Psoas muscle (tissue), 8 donors: ENCODE measurements around the gene DBN1. TPM values are rescaled to one million over a fixed set of nuclear protein-coding genes. Genes with fewer than 3 reads are reported as not detected.

Experiments
- ATAC-seq, 4 donors: fragments of 200-7000 bp; cut with Tn5 transposase; one replicate each; pipeline ENCODE4 v1.9.1; 2020; ENCODE audit warnings: moderate library complexity in 3 of 4, mild to moderate bottlenecking in 2 of 4
- DNase-seq, 2 donors: peaks; one replicate each; pipeline ENCODE4 v3.0.0-alpha.2; 2020
- H3K27ac ChIP-seq: fragments of 200-600 bp; one replicate; pipeline ENCODE4 v1.8.0; 2022
- H3K27me3 ChIP-seq, 3 donors: fragments of 200-600 bp in 1 of 3; one replicate each; pipeline versions ENCODE4 v1.6.1 to v1.8.0; 2013 to 2022; ENCODE audit warnings: low read length in 2 of 3, mild to moderate bottlenecking in 2 of 3, moderate library complexity in 1 of 3; ENCODE audit not compliant: insufficient read depth in 3 of 3
- H3K36me3 ChIP-seq, 2 donors: fragments of 200-600 bp in 1 of 2; one replicate each; pipeline versions ENCODE4 v1.6.1 to v1.8.0; 2013 to 2022; ENCODE audit warnings: low read depth in 1 of 2, mild to moderate bottlenecking in 1 of 2, moderate library complexity in 1 of 2; ENCODE audit not compliant: insufficient read depth in 1 of 2
- H3K4me1 ChIP-seq: fragments of 200-600 bp; one replicate; pipeline ENCODE4 v1.8.0; 2022
- H3K4me3 ChIP-seq: fragments of 200-600 bp; one replicate; pipeline ENCODE4 v1.8.0; 2022; ENCODE audit warnings: mild to moderate bottlenecking
- H3K9me3 ChIP-seq: fragments of 200-600 bp; one replicate; pipeline ENCODE4 v1.8.0; 2022
- WGBS, 3 donors: extraction: QIAGEN DNeasy Blood & Tissue Kit; methylation state at CpG; one replicate each; pipeline versions ENCODE4 v1.1.6 to v1.1.7; 2013; 5-methylcytosine and 5-hydroxymethylcytosine counted together
- intact Hi-C, 2 donors: fragments of 100-400 bp; cut with DNase I; formaldehyde crosslinking; loops; one replicate each; pipeline versions ENCODE4 v1.11.0 to v1.14.2; 2022
- polyA plus RNA-seq, 3 donors: library from polyadenylated mRNA; stranded (reverse); fragments of 200-250 nt; gene quantifications; one replicate each; pipeline ENCODE4 v1.2.3, GENCODE V29; 2013
- total RNA-seq, 4 donors: library from RNA; stranded (reverse); fragmentation: NEBNext Ultra II Directional in 2 of 4; extraction: Animal tissue kit (Norgen Biotek cat#: 25700) in 2 of 4; gene quantifications; one replicate each; pipeline versions ENCODE4 v1.2.1 to v1.2.4, GENCODE V29; 2021 to 2023
- TF ChIP-seq, protein P1 (sequence below): fragments of 200-600 bp; IDR thresholded peaks from one replicate; pipeline ENCODE4 v1.8.0; 2022; ENCODE audit warnings: antibody characterized with exemption
- donor health status: healthy with polysubstance abuse.
- donor health status: DM: no; HTN: no; CAD: no; lungs with moderate emphysema.
- donor health status: Bipolar disorder and iron deficiency.
- donor health status: healthy.
- donor health status: DM: yes; HTN: yes; CAD: no.
- donor health status: DM: no; HTN: no; CAD: no.
- donor health status: DM: no; HTN: no; CAD: no.
- donor health status: DM: yes; HTN: yes; CAD: no.

The DBN1 gene
- total and polyA plus RNA-seq, 7 donors, result 8.1 to 28.4 (median 20.8) TPM

DNA sequence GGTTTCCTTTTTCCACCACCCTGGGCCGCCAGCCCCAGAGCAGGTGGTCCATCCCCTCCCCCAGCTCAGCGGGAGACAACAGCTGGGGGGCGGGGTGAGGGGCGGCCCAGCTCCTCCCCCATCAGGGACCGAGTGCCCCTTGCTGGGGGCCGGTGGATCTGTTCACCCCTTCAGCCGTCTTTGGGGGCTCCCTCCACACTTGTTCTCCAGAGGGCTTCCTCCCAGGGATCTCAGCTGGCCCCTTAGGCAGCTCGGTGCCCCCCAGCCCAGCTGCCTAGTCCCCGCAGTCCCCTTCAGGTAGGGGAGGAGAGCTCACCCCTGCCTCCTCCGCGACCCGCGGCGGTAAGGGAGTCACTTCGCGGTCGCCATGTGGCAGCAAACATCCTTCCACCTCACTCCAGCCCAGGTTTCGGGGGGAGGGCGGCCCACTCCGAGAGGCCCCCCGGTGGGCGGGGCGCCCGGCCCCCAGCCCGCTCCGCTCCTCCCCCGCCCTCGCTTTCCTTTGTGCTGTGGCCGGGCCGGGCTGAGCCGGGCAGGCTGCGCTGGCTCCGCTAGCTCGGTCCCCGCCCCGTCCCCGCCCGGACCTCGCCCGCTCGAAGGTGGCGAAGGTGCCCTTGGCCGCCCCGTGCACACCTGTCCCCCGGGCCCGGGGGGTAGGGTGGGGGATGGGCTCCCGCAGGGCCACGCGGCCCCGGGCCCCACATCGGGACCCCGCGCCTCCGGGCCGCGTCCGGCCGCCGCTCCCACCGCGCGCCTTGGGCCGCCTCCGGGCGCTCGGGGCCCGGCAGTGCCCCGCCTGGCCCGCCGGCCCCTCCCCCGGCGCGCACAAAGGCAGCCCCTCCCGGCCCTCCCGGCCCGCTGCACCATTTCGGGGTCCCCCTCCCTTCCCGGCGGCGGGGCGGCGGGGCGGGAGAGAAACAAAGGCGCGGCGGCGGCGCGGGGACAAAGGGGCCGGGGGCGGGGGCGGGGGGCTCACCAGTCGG is 683 bp downstream of the DBN1 start:
- Histone ChIP-seq H3K9me3 (no peaks in the 10 kb centered on the region), H3K36me3 (no peaks in the 10 kb centered on the region), H3K4me3 (peak overlapping the region; percentile 76), H3K27me3 (no peaks in the 10 kb centered on the region), H3K4me1 (peaks cover 8% of the 10 kb centered on the region), H3K27ac (peak overlapping the region; percentile 55)
- ATAC-seq (peak; percentile 4 to 24 (median 20)), DNase-seq (peak in 1 of 2 donors; percentile 50)
- intact Hi-C loops, result no loop called here
- WGBS, 3 donors, result 2 to 12% (median 3%) methylated on average over 22 to 93 of the region's 93 CpGs
- TF ChIP-seq, protein P1, sequence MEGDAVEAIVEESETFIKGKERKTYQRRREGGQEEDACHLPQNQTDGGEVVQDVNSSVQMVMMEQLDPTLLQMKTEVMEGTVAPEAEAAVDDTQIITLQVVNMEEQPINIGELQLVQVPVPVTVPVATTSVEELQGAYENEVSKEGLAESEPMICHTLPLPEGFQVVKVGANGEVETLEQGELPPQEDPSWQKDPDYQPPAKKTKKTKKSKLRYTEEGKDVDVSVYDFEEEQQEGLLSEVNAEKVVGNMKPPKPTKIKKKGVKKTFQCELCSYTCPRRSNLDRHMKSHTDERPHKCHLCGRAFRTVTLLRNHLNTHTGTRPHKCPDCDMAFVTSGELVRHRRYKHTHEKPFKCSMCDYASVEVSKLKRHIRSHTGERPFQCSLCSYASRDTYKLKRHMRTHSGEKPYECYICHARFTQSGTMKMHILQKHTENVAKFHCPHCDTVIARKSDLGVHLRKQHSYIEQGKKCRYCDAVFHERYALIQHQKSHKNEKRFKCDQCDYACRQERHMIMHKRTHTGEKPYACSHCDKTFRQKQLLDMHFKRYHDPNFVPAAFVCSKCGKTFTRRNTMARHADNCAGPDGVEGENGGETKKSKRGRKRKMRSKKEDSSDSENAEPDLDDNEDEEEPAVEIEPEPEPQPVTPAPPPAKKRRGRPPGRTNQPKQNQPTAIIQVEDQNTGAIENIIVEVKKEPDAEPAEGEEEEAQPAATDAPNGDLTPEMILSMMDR, result no peak

DNA sequence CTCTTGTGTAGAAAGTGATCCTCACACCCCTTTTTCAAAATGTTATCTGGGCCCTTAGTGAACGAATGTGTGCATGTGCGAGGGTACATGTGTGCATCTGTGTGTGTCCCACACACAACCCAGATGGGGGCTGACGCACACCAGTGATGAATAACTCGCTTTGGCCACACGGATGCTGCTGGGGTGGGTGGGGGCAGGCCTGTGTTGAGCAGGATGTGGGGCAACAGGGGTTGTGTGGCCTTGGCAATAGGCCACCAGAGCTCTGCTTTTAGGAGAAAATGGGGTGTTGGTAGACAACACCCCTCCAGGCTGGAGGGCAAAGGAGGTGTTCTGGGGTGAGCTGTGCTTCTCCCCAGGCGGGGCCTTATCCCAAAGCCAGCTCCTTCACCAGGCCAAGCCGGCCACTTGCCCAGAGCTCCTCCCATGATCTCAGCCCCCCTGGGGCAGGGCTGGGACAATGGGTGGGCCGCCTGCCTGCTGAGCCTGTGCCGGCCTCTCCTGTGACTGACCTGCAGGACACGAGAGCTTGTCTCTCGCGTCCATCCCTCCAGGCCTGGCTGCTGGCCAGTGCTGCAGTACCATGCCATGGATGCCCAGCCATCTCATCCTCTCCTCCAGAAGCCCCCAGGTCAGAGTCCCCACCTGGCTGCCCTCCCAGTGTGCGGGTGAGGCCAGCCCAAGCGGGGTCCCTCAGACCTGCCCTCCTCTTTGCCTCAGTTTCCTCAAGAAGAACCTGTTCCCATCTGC is 1.7 kb downstream of the DBN1 start:
- Histone ChIP-seq H3K4me1 (peaks cover 8% of the 10 kb centered on the region), H3K27ac (peak overlapping the region; percentile 10), H3K4me3 (peak overlapping the region; percentile 76), H3K9me3 (no peaks in the 10 kb centered on the region), H3K27me3 (no peaks in the 10 kb centered on the region), H3K36me3 (peaks cover 0 to 4% of the 10 kb centered on the region in 2 donors)
- DNase-seq (peak; percentile 77 to 88), ATAC-seq (peak in 1 of 4 donors; percentile 31)
- WGBS, 3 donors, result 51 to 53% (median 52%) methylated on average over 13 to 14 of the region's 14 CpGs
- TF ChIP-seq, protein P1, result no peak
- intact Hi-C loops, result no loop called here

DNA sequence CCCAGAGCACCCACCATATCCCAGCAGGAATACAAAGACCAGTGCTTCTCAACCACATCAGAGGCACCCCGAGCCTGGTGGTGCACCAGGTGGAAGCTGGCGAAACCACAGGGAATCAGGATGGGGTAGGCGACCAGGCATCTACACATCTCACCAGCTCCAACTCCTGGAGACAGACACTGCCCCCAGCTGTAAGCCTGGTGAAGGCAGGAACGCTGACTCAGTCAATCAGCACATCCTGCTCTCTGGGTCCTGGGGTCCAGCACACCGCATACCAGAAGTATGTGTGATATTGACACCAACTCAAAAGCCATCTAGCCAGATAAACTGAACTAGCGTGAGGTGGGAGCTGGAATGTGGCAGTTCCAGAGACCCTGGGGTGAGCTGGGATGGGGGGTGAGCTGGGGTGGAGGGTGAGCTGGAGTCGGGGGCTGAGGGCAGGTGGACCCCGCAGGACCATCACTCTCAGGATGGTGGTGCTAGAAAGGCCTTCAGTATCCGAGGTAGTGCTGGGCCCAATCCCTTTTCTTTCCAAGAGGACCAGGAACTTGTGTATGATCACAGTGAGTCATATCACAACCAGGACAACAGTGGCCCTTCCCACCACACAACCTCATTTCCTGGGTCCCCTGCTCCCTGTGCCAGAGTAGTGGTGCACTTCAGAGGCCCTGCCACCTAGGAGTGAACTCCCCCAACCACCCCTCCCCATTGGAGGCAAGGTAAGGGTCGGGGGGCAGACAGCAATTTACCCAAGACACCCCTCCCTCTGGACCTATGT is 2.5 kb downstream of the DBN1 start:
- intact Hi-C loops, result no loop called here
- Histone ChIP-seq H3K27me3 (no peaks in the 10 kb centered on the region), H3K4me1 (peaks cover 8% of the 10 kb centered on the region), H3K4me3 (no peak overlapping the region), H3K27ac (no peak overlapping the region), H3K9me3 (no peaks in the 10 kb centered on the region), H3K36me3 (peaks cover 0 to 12% of the 10 kb centered on the region in 2 donors)
- TF ChIP-seq, protein P1, result no peak
- DNase-seq, result no peak
- ATAC-seq, result no peak
- WGBS, 3 donors, result 85 to 87% (median 86%) methylated on average over 10 of the region's 10 CpGs

DNA sequence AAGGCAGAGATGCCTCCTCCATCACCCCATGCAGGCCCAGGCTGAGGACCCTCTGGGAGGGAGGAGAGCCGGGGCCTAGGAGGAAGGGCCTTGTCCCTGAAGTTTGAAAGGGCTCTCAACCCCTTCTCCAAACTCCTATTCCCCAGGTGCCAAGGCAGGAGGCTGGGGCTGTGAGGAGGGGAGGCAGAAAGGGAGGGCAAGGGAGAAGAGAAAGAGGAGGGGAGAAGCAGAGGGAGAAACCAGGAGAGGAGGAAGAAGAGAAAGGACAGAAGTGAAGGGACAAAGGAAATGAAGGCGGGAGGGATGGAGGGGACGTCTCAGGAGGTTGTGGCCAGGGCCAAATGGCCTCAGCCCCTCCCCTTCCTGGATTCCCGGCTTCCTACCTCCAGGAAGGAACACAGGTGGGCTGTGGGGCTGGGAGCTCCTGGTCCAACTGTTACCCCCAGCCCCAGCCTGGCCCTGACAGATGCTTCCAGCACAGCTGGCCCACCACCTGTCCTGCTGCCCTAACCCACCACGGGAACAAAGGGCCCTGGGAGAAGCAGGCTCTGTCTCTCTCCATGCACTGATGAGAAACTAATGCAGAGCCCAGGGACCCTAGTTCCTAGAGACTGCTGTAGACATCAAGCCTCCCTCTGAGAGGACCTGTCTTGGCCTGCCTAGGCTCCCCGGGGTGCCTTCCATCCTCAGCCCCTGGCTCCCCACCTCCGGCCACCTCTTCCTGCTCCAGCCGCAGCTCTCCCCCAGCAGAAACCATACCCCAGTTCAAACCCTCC is 3.5 kb downstream of the DBN1 start:
- Histone ChIP-seq H3K27ac (no peak overlapping the region), H3K4me3 (no peak overlapping the region), H3K36me3 (peaks cover 0 to 19% of the 10 kb centered on the region in 2 donors), H3K4me1 (peaks cover 8% of the 10 kb centered on the region), H3K27me3 (no peaks in the 10 kb centered on the region), H3K9me3 (no peaks in the 10 kb centered on the region)
- intact Hi-C loops, result no loop called here
- WGBS, 3 donors, result 67 to 80% (median 68%) methylated on average over 7 to 8 of the region's 8 CpGs
- ATAC-seq, result no peak
- TF ChIP-seq, protein P1, result no peak
- no peak for DNase-seq
